ENCODE results near the gene NUDT3. TPM values are rescaled to one million over a fixed set of nuclear protein-coding genes. Genes with fewer than 3 reads are reported as not detected.
"Not testable (repeated sequence)": the region's sequence is repeated elsewhere in the genome, so short reads cannot be mapped to it uniquely, and the experiment has no call there.

Gene NUDT3
- total and polyA plus RNA-seq, 9 donors, result 16.0 to 60.7 (median 50.2) TPM

DNA sequence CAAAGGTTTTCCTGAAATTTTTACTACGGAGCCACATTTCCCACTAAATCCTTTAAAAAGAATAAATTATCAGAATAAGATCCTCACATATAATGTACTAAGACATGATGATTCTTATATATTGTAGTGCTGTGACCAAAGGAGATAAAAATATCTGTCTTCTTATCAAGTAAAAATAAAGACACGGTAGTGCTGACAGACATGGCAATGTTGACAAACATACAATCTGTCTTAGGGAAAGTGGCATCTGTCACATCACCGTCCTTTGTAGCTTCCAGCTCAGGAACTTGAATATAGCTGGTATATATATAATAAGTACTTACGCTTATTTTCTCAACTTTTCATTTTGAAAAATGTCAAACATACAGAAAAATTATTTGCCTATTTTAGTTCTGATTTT is 66.8 kb downstream of the NUDT3 start:
- no peak for DNase-seq
- no peaks in the 10 kb centered on the region for H3K9me3 ChIP-seq
- H3K4me3 ChIP-seq, result no peak overlapping the region
- WGBS, 3 donors, result 83 to 90% (median 84%) methylated on average over 4 of the region's 4 CpGs
- H3K27me3 ChIP-seq, result no peaks in the 10 kb centered on the region
- TF ChIP-seq EP300 (IDR thresholded peaks at IDR 0.05) (no peak), POLR2A (IDR thresholded peaks at IDR 0.05) (no peak)
- TF ChIP-seq, protein P1, sequence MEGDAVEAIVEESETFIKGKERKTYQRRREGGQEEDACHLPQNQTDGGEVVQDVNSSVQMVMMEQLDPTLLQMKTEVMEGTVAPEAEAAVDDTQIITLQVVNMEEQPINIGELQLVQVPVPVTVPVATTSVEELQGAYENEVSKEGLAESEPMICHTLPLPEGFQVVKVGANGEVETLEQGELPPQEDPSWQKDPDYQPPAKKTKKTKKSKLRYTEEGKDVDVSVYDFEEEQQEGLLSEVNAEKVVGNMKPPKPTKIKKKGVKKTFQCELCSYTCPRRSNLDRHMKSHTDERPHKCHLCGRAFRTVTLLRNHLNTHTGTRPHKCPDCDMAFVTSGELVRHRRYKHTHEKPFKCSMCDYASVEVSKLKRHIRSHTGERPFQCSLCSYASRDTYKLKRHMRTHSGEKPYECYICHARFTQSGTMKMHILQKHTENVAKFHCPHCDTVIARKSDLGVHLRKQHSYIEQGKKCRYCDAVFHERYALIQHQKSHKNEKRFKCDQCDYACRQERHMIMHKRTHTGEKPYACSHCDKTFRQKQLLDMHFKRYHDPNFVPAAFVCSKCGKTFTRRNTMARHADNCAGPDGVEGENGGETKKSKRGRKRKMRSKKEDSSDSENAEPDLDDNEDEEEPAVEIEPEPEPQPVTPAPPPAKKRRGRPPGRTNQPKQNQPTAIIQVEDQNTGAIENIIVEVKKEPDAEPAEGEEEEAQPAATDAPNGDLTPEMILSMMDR (IDR thresholded peaks at IDR 0.05), result no peak
- no peaks in the 10 kb centered on the region for H3K4me1 ChIP-seq (ENCODE audit: insufficient read depth)
- no peaks in the 10 kb centered on the region for H3K36me3 ChIP-seq
- H3K27ac ChIP-seq, result no peak overlapping the region
- intact Hi-C loops (cut with DNase I), result no loop called here

DNA sequence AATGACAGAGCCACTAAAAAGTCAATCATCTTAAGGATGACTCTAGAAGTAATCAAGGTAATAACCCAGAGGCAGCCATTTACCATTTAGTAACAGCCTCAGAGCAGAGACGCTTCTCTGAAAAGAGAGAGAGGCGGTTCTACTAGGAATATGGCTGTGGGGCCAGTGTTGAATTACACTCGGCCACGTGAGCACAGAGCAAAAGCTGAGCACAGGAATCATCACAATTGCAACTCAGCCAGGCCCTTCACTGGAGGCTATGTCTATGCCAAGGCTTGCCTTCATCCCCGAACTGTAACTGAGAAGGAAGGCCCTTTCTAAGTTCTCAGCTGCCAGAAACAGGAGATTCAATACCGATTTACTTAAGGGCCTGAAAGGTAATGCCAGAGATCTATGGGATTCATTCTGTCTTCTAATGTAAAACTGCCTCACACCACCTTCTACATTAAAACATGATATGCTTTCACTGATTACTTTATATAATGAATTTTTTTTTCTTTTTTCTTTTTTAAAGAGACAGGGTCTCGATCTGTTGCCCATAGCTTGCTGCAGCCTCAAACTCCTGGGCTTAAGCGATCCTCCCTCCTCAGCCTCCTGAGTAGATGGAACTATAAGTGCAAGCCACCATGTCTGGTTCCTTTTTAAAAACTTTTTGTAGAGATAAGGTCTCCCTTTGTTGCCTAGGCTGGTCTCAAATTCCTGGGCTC is 67.6 kb downstream of the NUDT3 start:
- Histone ChIP-seq H3K27me3 (no peaks in the 10 kb centered on the region), H3K4me1 (ENCODE audit: insufficient read depth) (no peaks in the 10 kb centered on the region), H3K4me3 (no peak overlapping the region), H3K27ac (no peak overlapping the region), H3K9me3 (no peaks in the 10 kb centered on the region), H3K36me3 (no peaks in the 10 kb centered on the region)
- intact Hi-C loops (cut with DNase I), result no loop called here
- TF ChIP-seq EP300 (IDR thresholded peaks at IDR 0.05) (no peak), POLR2A (IDR thresholded peaks at IDR 0.05) (no peak)
- TF ChIP-seq, protein P1 (IDR thresholded peaks at IDR 0.05), result no peak
- DNase-seq, result peak; percentile 47 to 65 (median 59)
- WGBS, 3 donors, result 32 to 43% (median 37%) methylated on average over 8 of the region's 8 CpGs

DNA sequence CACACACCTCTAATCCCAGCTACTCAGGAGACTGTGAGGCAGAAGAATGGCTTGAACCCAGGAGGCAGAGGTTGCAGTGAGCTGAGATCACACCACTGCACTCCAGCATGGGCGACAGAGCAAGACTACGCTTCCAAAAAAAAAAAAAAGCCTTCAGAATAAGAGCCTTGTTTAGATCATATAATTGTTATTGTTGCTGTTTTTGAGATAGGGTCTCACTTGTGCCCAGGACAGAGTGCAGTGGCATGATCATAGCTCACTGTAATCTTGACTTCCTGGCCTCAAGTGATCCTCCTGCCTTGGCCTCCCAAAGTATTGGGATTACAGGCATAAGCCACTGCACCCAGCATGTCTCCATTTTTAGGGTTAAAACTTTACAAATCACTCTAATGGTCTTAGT is 68.2 kb downstream of the NUDT3 start:
- DNase-seq; H3K36me3 ChIP-seq; H3K4me3 ChIP-seq; H3K9me3 ChIP-seq; H3K27ac ChIP-seq; H3K27me3 ChIP-seq; intact Hi-C loops (cut with DNase I); H3K4me1 ChIP-seq (ENCODE audit: insufficient read depth): not testable (repeated sequence)
- 91 to 98% (median 97%) methylated on average over 2 of the region's 2 CpGs for WGBS, 3 donors

DNA sequence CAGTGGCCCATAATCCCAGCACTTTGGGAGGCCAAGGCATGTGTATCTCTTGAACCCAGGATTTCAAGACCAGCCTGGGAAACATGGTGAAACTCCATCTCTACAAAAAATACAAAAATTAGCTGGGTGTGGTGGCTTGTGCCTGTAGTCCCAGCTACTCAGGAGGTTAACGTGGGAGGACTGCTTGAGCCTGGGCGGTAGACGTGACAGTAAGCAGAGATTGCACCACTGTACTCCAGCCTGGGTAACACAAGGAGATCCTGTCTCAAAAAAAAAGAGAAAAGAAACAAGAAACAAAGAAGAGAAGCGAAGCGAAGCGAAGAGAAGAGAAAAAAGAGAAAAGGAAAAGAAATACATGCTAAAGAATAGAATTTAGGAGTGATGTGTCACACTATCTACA is 69.2 kb downstream of the NUDT3 start:
- H3K27me3 ChIP-seq, result no peaks in the 10 kb centered on the region
- WGBS, 3 donors, result 94 to 96% (median 95%) methylated on average over 6 of the region's 6 CpGs
- intact Hi-C loops (cut with DNase I), result no loop called here
- H3K9me3 ChIP-seq, result no peaks in the 10 kb centered on the region
- H3K27ac ChIP-seq, result no peak overlapping the region
- H3K4me1 ChIP-seq (ENCODE audit: insufficient read depth), result peaks cover 2% of the 10 kb centered on the region
- H3K36me3 ChIP-seq, result no peaks in the 10 kb centered on the region
- H3K4me3 ChIP-seq, result no peak overlapping the region
- no peak for TF ChIP-seq EP300 (IDR thresholded peaks at IDR 0.05)
- no peak for TF ChIP-seq POLR2A (IDR thresholded peaks at IDR 0.05)
- TF ChIP-seq, protein P1 (IDR thresholded peaks at IDR 0.05), result no peak
- no peak for DNase-seq

DNA sequence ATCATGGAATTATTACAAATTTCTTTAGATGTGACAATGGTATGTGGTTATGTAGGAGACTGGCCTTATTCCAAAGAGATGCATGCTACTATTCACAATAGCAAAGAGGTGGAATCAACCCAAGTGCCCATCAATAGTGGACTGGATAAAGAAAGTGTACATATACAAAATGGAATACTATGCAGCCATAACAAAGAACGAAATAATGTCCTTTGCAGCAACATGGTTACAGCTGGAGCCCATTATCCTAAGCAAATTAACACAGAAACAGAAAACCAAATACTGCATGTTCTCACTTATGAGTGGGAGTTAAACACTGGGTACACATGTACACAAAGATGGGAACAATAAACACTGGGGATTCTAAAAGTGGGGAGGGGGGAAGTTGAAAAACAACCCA is 69.7 kb downstream of the NUDT3 start:
- intact Hi-C loops (cut with DNase I), result no loop called here
- 91 to 100% (median 95%) methylated on average over 1 of the region's 1 CpG for WGBS, 3 donors
- Histone ChIP-seq H3K4me3 (no peak overlapping the region), H3K36me3 (no peaks in the 10 kb centered on the region), H3K9me3 (no peaks in the 10 kb centered on the region), H3K4me1 (ENCODE audit: insufficient read depth) (peaks cover 2% of the 10 kb centered on the region), H3K27me3 (no peaks in the 10 kb centered on the region), H3K27ac (no peak overlapping the region)
- no peak for TF ChIP-seq EP300 (IDR thresholded peaks at IDR 0.05)
- no peak for DNase-seq

Measured in ovary (tissue), 9 donors.